A172 (cell line): ENCODE results near the gene CEP192. TPM values are rescaled to one million over a fixed set of nuclear protein-coding genes. Genes with fewer than 3 reads are reported as not detected.
A peak's percentile ranks its signal among the peaks of the same experiment; 100 is the strongest.
"Not testable (repeated sequence)": the region's sequence is repeated elsewhere in the genome, so short reads cannot be mapped to it uniquely, and the experiment has no call there.

Experiments
- DNase-seq: peaks from one replicate; pipeline ENCODE4 v3.0.0-alpha.2; 2015; ENCODE audit warnings: low spot score
- total RNA-seq: library from RNA; depleted of rRNA; stranded (reverse); fragments of >200 nt; shearing (Covaris generic); gene quantifications from 2 replicates; pipeline ENCODE4 v1.2.3, GENCODE V29; 2014; rRNA removed

The CEP192 gene
- total RNA-seq = 30.1 and 30.5 TPM in 2 replicates

GRCh38 chr18:12990967-12991820 lies at the start of gene CEP192:
CEP192 (plus strand) TSS chr18:12991362; CDS start chr18:12999425, 8,063 bp downstream.
- DNase-seq = peak; percentile 96

- DNase-seq = no peak
These were observed 47.9 kb upstream of the CEP192 start for GRCh38 chr18:12943215-12943614.

- DNase-seq = peak; percentile 53
These were observed 46.5 kb upstream of the CEP192 start for GRCh38 chr18:12944709-12945108.

- peak; percentile 85 for DNase-seq
These were observed 44.4 kb upstream of the CEP192 start for GRCh38 chr18:12946549-12947284.

- peak; percentile 93 for DNase-seq
These were observed 43.7 kb upstream of the CEP192 start, which contains the start of gene SEH1L for GRCh38 chr18:12947285-12948049. SEH1L (plus strand) TSS chr18:12948011; CDS start chr18:12948122, 111 bp downstream.

GRCh38 chr18:12948050-12948804 lies 42.9 kb upstream of the CEP192 start:
- peak; percentile 92 for DNase-seq

GRCh38 chr18:12958478-12958877 lies 32.7 kb upstream of the CEP192 start:
- no peak for DNase-seq

- no peak for DNase-seq
These were observed 30.8 kb upstream of the CEP192 start for GRCh38 chr18:12960395-12960794.

GRCh38 chr18:12960853-12961397 lies 30.2 kb upstream of the CEP192 start:
- no peak for DNase-seq

GRCh38 chr18:12963069-12963468 lies 28.1 kb upstream of the CEP192 start:
- no peak for DNase-seq

GRCh38 chr18:12968115-12968514 lies 23.0 kb upstream of the CEP192 start:
- DNase-seq = no peak

GRCh38 chr18:12968619-12969018 lies 22.5 kb upstream of the CEP192 start:
- DNase-seq = no peak

GRCh38 chr18:12973562-12974213 lies 17.5 kb upstream of the CEP192 start:
- DNase-seq = no peak

- no peak for DNase-seq
These were observed 15.7 kb upstream of the CEP192 start for GRCh38 chr18:12975488-12975887.

GRCh38 chr18:12976305-12976704 lies 14.9 kb upstream of the CEP192 start:
- no peak for DNase-seq

- not testable (repeated sequence) for DNase-seq
These were observed 11.1 kb upstream of the CEP192 start for GRCh38 chr18:12980065-12980464.

GRCh38 chr18:12989397-12990122 lies 1.6 kb upstream of the CEP192 start:
- DNase-seq = no peak

- DNase-seq = no peak
These were observed 1.1 kb upstream of the CEP192 start for GRCh38 chr18:12990123-12990475.

GRCh38 chr18:12990641-12990966 lies 558 bp upstream of the CEP192 start:
- DNase-seq = no peak

GRCh38 chr18:12991821-12992179 lies 638 bp downstream of the CEP192 start:
- DNase-seq = no peak
